Hepatocyte (in vitro differentiated cells): ENCODE data around the gene SFMBT2.

Experiments
- EZH2 ChIP-seq: fragments of 200-600 bp; sonication (generic); IDR thresholded peaks from 2 replicates; pipeline ENCODE4 v1.6.1; 2016; ENCODE audit warnings: antibody characterized with exemption, mild to moderate bottlenecking, borderline replicate concordance
- EZH2phosphoT487 ChIP-seq: fragments of 200-600 bp; sonication (generic); IDR thresholded peaks from one replicate; pipeline ENCODE4 v1.6.1; 2018; ENCODE audit warnings: antibody characterized with exemption, mild to moderate bottlenecking, low read depth, moderate library complexity; ENCODE audit not compliant: unreplicated experiment, severe bottlenecking
- TF ChIP-seq, protein P1 (sequence below): fragments of 200-600 bp; sonication (generic); IDR thresholded peaks from 2 replicates; pipeline ENCODE4 v1.5.1; 2016; ENCODE audit warnings: antibody characterized with exemption, mild to moderate bottlenecking; ENCODE audit not compliant: poor library complexity

GRCh38 chr10:7338469-7338868 lies 72.4 kb downstream of the SFMBT2 start:
- TF ChIP-seq, protein P1, sequence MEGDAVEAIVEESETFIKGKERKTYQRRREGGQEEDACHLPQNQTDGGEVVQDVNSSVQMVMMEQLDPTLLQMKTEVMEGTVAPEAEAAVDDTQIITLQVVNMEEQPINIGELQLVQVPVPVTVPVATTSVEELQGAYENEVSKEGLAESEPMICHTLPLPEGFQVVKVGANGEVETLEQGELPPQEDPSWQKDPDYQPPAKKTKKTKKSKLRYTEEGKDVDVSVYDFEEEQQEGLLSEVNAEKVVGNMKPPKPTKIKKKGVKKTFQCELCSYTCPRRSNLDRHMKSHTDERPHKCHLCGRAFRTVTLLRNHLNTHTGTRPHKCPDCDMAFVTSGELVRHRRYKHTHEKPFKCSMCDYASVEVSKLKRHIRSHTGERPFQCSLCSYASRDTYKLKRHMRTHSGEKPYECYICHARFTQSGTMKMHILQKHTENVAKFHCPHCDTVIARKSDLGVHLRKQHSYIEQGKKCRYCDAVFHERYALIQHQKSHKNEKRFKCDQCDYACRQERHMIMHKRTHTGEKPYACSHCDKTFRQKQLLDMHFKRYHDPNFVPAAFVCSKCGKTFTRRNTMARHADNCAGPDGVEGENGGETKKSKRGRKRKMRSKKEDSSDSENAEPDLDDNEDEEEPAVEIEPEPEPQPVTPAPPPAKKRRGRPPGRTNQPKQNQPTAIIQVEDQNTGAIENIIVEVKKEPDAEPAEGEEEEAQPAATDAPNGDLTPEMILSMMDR = no peak
- TF ChIP-seq EZH2 (no peak), EZH2phosphoT487 (no peak)
